Neural progenitor cell (in vitro differentiated cells): ENCODE measurements around the gene SLC24A4. TPM values are rescaled to one million over a fixed set of nuclear protein-coding genes. Genes with fewer than 3 reads are reported as not detected.
A peak's percentile ranks its signal among the peaks of the same experiment; 100 is the strongest.

Experiments
- DNase-seq: peaks from one replicate; pipeline ENCODE4 v3.0.0-alpha.2; 2016; ENCODE audit warnings: low spot score
- H2AFZ ChIP-seq: fragments of 200-600 bp; sonication (generic); replicated peaks from 2 replicates; pipeline ENCODE4 v1.6.1; 2016; ENCODE audit warnings: antibody characterized with exemption
- H3F3A ChIP-seq: fragments of 200-600 bp; sonication (generic); 2 replicates; pipeline ENCODE4 v1.6.1; 2016; ENCODE audit warnings: antibody characterized with exemption, low read depth
- H3K27ac ChIP-seq: fragments of 200-600 bp; sonication (generic); 2 replicates; pipeline ENCODE4 v1.5.1; 2016; ENCODE audit warnings: mild to moderate bottlenecking
- H3K27me3 ChIP-seq: fragments of 200-600 bp; sonication (generic); 2 replicates; pipeline ENCODE4 v1.6.1; 2016; ENCODE audit warnings: mild to moderate bottlenecking, moderate library complexity
- H3K36me3 ChIP-seq: fragments of 200-600 bp; sonication (generic); 2 replicates; pipeline ENCODE4 v1.5.1; 2016
- H3K4me1 ChIP-seq: fragments of 200-600 bp; sonication (generic); 2 replicates; pipeline ENCODE4 v1.6.1; 2016; ENCODE audit warnings: mixed run types
- H3K4me2 ChIP-seq: fragments of 200-600 bp; sonication (generic); 2 replicates; pipeline ENCODE4 v1.6.1; 2016
- H3K4me3 ChIP-seq: fragments of 200-600 bp; sonication (generic); 2 replicates; pipeline ENCODE4 v1.5.1; 2016
- H3K79me2 ChIP-seq: fragments of 200-600 bp; sonication (generic); 2 replicates; pipeline ENCODE4 v1.6.1; 2016; ENCODE audit warnings: low read depth
- H3K9ac ChIP-seq: fragments of 200-600 bp; sonication (generic); 2 replicates; pipeline ENCODE4 v1.6.1; 2016
- H3K9me3 ChIP-seq: fragments of 200-600 bp; sonication (generic); 2 replicates; pipeline ENCODE4 v1.5.1; 2016; ENCODE audit warnings: low read depth
- H4K20me1 ChIP-seq: fragments of 200-600 bp; sonication (generic); 2 replicates; pipeline ENCODE4 v1.6.1; 2016; ENCODE audit warnings: low read depth
- H3K27ac Mint-ChIP-seq: 3 replicates; pipeline ENCODE4 v1.8.0; 2021; ENCODE audit warnings: mixed read lengths
- H3K27me3 Mint-ChIP-seq: 2 replicates; pipeline ENCODE4 v1.8.0; 2022; ENCODE audit warnings: low read depth, mild to moderate bottlenecking, inconsistent platforms, moderate library complexity, mixed read lengths; ENCODE audit not compliant: insufficient read depth
- H3K36me3 Mint-ChIP-seq: 3 replicates; pipeline ENCODE4 v1.8.0; 2021; ENCODE audit warnings: mixed read lengths
- H3K4me1 Mint-ChIP-seq: 3 replicates; pipeline ENCODE4 v1.8.0; 2021; ENCODE audit warnings: mixed read lengths
- H3K4me3 Mint-ChIP-seq: 3 replicates; pipeline ENCODE4 v1.8.0; 2021; ENCODE audit warnings: mild to moderate bottlenecking, moderate library complexity, mixed read lengths
- H3K9me3 Mint-ChIP-seq: 3 replicates; pipeline ENCODE4 v1.8.0; 2020; ENCODE audit warnings: mixed read lengths
- EZH2 ChIP-seq: fragments of 200-600 bp; sonication (generic); IDR thresholded peaks from 2 replicates; pipeline ENCODE4 v1.6.1; 2017; ENCODE audit warnings: antibody characterized with exemption, mild to moderate bottlenecking, moderate library complexity
- EZH2phosphoT487 ChIP-seq: fragments of 200-600 bp; sonication (generic); IDR thresholded peaks from 2 replicates; pipeline ENCODE4 v1.6.1; 2017; ENCODE audit warnings: antibody characterized with exemption
- total RNA-seq: library from RNA; depleted of rRNA; stranded (reverse); fragments of >200 nt; gene quantifications from 2 replicates; pipeline ENCODE4 v1.2.3, GENCODE V29; 2015; ENCODE audit warnings: low replicate concordance
- TF ChIP-seq, protein P1 (sequence below): fragments of 200-600 bp; sonication (generic); IDR thresholded peaks from 2 replicates; pipeline ENCODE4 v1.5.1; 2017; ENCODE audit warnings: antibody characterized with exemption, mild to moderate bottlenecking

The SLC24A4 gene
- total RNA-seq, 1 donor from 2014 or later: 0.73 TPM

- TF ChIP-seq, protein P1, sequence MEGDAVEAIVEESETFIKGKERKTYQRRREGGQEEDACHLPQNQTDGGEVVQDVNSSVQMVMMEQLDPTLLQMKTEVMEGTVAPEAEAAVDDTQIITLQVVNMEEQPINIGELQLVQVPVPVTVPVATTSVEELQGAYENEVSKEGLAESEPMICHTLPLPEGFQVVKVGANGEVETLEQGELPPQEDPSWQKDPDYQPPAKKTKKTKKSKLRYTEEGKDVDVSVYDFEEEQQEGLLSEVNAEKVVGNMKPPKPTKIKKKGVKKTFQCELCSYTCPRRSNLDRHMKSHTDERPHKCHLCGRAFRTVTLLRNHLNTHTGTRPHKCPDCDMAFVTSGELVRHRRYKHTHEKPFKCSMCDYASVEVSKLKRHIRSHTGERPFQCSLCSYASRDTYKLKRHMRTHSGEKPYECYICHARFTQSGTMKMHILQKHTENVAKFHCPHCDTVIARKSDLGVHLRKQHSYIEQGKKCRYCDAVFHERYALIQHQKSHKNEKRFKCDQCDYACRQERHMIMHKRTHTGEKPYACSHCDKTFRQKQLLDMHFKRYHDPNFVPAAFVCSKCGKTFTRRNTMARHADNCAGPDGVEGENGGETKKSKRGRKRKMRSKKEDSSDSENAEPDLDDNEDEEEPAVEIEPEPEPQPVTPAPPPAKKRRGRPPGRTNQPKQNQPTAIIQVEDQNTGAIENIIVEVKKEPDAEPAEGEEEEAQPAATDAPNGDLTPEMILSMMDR: no peak
- TF ChIP-seq EZH2: no peak
- H3K27me3 ChIP-seq: no peaks in the 10 kb centered on the region
- no peak overlapping the region for H3K4me3 Mint-ChIP-seq
Observed at GRCh38 chr14:92334050-92334449, 11.1 kb downstream of the SLC24A4 start.

GRCh38 chr14:92336363-92336762 lies 13.4 kb downstream of the SLC24A4 start:
- Mint-ChIP-seq H3K4me1 (peaks cover 8% of the 10 kb centered on the region), H3K27ac (no peak overlapping the region), H3K36me3 (no peaks in the 10 kb centered on the region), H3K9me3 (no peaks in the 10 kb centered on the region), H3K4me3 (no peak overlapping the region), H3K27me3 (peaks cover 13% of the 10 kb centered on the region)
- Histone ChIP-seq H3F3A (no peaks in the 10 kb centered on the region), H3K9ac (no peak overlapping the region), H3K4me3 (no peak overlapping the region), H3K4me1 (peaks cover 11% of the 10 kb centered on the region), H3K27me3 (no peaks in the 10 kb centered on the region), H3K79me2 (no peaks in the 10 kb centered on the region), H3K9me3 (no peaks in the 10 kb centered on the region), H3K4me2 (peak overlapping the region; percentile 18), H3K36me3 (no peaks in the 10 kb centered on the region), H2AFZ (no peak overlapping the region), H3K27ac (no peak overlapping the region), H4K20me1 (no peaks in the 10 kb centered on the region)
- DNase-seq: no peak
- TF ChIP-seq, protein P1: no peak
- TF ChIP-seq EZH2 (no peak), EZH2phosphoT487 (no peak)

More at GRCh38 chr14:92334050-92334449, 11.1 kb downstream of the SLC24A4 start:
- H3K79me2 ChIP-seq: no peaks in the 10 kb centered on the region
- H2AFZ ChIP-seq: no peak overlapping the region
- H3K9me3 ChIP-seq: no peaks in the 10 kb centered on the region
- H3K4me3 ChIP-seq: no peak overlapping the region
- H3K9ac ChIP-seq: no peak overlapping the region
- H3K27ac Mint-ChIP-seq: no peak overlapping the region
- no peaks in the 10 kb centered on the region for H3K36me3 Mint-ChIP-seq
- no peaks in the 10 kb centered on the region for H3F3A ChIP-seq
- no peaks in the 10 kb centered on the region for H3K9me3 Mint-ChIP-seq
- no peak overlapping the region for H3K4me2 ChIP-seq
- H3K36me3 ChIP-seq: no peaks in the 10 kb centered on the region
- no peak for DNase-seq
- peaks cover 6% of the 10 kb centered on the region for H3K4me1 Mint-ChIP-seq
- peaks cover 11% of the 10 kb centered on the region for H3K4me1 ChIP-seq
- H3K27ac ChIP-seq: no peak overlapping the region
- no peaks in the 10 kb centered on the region for H4K20me1 ChIP-seq
- peaks cover 9% of the 10 kb centered on the region for H3K27me3 Mint-ChIP-seq

GRCh38 chr14:92339426-92339825 lies 16.5 kb downstream of the SLC24A4 start:
- no peak overlapping the region for H3K4me2 ChIP-seq
- H3K4me3 ChIP-seq: no peak overlapping the region
- DNase-seq: no peak
- no peaks in the 10 kb centered on the region for H3F3A ChIP-seq
- H3K4me3 Mint-ChIP-seq: no peak overlapping the region
- H3K79me2 ChIP-seq: no peaks in the 10 kb centered on the region
- no peak overlapping the region for H3K27ac ChIP-seq
- no peaks in the 10 kb centered on the region for H4K20me1 ChIP-seq
- TF ChIP-seq EZH2: no peak
- TF ChIP-seq EZH2phosphoT487: no peak
- TF ChIP-seq, protein P1: no peak
- no peaks in the 10 kb centered on the region for H3K9me3 ChIP-seq
- no peak overlapping the region for H3K9ac ChIP-seq
- H3K9me3 Mint-ChIP-seq: no peaks in the 10 kb centered on the region
- H3K36me3 ChIP-seq: no peaks in the 10 kb centered on the region
- H3K27me3 Mint-ChIP-seq: peaks cover 9% of the 10 kb centered on the region
- H3K4me1 ChIP-seq: peaks cover 11% of the 10 kb centered on the region
- no peaks in the 10 kb centered on the region for H3K27me3 ChIP-seq
- H3K27ac Mint-ChIP-seq: no peak overlapping the region
- H2AFZ ChIP-seq: no peak overlapping the region
- H3K36me3 Mint-ChIP-seq: no peaks in the 10 kb centered on the region
- peaks cover 8% of the 10 kb centered on the region for H3K4me1 Mint-ChIP-seq
